ENCODE measurements around the gene CFAP300. TPM values are rescaled to one million over a fixed set of nuclear protein-coding genes. Genes with fewer than 3 reads are reported as not detected.

CFAP300 gene
- total RNA-seq, 1 donor from 2014 or later, result 2.3 TPM

DNA sequence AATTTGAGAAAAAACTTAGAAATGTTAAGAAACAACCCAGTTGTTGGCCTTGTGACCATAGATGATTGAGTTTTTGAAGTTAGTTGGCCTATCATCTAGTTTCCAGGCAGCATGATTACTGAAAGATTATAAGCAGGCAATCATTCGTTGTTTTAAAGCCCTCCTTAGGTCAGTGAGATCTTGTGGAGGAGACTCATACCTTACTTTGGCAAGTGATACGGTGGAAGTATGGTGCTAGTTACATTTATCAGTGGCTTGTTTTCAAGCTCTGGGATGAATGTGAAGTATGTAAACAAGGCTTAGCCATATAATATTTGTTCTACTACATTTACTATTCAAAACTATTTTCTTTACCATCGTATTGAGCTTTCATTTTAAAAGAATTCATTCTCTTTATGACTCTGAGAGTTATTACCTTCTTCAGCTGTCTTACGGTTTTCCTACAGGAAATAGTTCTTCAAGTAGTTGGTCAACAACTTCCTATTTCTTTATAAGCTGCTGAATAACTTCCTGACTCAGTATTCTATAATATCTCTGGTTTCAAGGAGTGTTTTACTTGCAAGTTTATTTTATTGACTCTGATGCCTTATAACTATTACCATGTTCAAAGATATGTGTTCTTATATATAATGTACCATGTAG lies 70.4 kb downstream of the CFAP300 start:
- Histone ChIP-seq H3K27me3 (peaks cover 4% of the 10 kb centered on the region), H3K27ac (no peak overlapping the region), H3K4me1 (peaks cover 43% of the 10 kb centered on the region), H3K4me3 (no peak overlapping the region), H3K36me3 (peaks cover 10% of the 10 kb centered on the region), H3K9me3 (no peaks in the 10 kb centered on the region)
- intact Hi-C loops (cut with DNase I), result no loop called here
- DNase-seq (no peak), ATAC-seq (no peak)
- TF ChIP-seq, protein P1, sequence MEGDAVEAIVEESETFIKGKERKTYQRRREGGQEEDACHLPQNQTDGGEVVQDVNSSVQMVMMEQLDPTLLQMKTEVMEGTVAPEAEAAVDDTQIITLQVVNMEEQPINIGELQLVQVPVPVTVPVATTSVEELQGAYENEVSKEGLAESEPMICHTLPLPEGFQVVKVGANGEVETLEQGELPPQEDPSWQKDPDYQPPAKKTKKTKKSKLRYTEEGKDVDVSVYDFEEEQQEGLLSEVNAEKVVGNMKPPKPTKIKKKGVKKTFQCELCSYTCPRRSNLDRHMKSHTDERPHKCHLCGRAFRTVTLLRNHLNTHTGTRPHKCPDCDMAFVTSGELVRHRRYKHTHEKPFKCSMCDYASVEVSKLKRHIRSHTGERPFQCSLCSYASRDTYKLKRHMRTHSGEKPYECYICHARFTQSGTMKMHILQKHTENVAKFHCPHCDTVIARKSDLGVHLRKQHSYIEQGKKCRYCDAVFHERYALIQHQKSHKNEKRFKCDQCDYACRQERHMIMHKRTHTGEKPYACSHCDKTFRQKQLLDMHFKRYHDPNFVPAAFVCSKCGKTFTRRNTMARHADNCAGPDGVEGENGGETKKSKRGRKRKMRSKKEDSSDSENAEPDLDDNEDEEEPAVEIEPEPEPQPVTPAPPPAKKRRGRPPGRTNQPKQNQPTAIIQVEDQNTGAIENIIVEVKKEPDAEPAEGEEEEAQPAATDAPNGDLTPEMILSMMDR (IDR thresholded peaks at IDR 0.05), result no peak

DNA sequence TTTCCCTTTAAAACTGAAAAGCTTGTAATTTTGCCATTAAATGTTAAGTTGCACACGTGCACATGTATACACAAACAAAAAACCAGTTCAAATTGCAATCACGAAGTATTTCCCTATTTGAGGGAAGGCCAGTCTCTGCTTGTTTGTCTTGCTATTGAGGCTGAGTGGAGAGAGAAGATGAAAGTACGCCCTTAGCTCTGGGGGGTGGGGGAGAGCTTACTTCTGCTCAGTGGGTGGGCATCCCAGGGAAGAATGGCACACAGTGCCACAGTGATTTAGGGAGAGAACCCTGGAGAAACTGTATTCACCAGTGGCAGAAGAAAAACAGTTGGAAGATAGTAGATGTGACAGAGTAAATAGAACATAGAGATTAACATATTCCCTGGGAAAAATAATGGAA lies 71.7 kb downstream of the CFAP300 start:
- no peak for DNase-seq
- ATAC-seq, result peak; percentile 74
- Histone ChIP-seq H3K36me3 (peaks cover 10% of the 10 kb centered on the region), H3K27ac (no peak overlapping the region), H3K27me3 (no peaks in the 10 kb centered on the region), H3K4me3 (no peak overlapping the region), H3K4me1 (peaks cover 43% of the 10 kb centered on the region), H3K9me3 (no peaks in the 10 kb centered on the region)
- intact Hi-C loops (cut with DNase I), result no loop called here
- TF ChIP-seq, protein P1 (IDR thresholded peaks at IDR 0.05), result no peak

DNA sequence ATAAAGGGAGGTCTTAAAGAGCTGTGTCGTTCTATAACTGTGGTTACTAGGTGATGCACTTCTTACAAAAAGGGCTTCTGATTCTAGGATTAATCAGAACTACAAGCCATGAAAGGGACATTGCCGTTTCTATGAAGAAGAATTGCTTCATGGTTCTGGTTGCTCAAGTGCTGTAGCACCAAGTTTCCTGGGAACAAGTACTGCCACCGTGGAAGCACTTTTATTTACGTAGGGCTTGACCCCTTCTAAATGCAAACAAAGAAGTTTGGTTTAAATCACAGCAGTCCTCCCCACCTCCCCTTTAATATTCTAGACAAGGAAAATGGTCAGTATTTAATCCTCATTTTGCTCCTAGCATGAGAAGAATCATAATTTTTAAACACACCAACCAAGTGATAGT lies 72.8 kb downstream of the CFAP300 start:
- H3K4me1 ChIP-seq, result peaks cover 37% of the 10 kb centered on the region
- TF ChIP-seq, protein P1 (IDR thresholded peaks at IDR 0.05), result no peak
- peak overlapping the region; percentile 27 for H3K27ac ChIP-seq
- no peak overlapping the region for H3K4me3 ChIP-seq
- peak; percentile 62 for ATAC-seq
- intact Hi-C loops (cut with DNase I), result no loop called here
- no peak for DNase-seq
- H3K27me3 ChIP-seq, result no peaks in the 10 kb centered on the region
- no peaks in the 10 kb centered on the region for H3K36me3 ChIP-seq
- no peaks in the 10 kb centered on the region for H3K9me3 ChIP-seq

DNA sequence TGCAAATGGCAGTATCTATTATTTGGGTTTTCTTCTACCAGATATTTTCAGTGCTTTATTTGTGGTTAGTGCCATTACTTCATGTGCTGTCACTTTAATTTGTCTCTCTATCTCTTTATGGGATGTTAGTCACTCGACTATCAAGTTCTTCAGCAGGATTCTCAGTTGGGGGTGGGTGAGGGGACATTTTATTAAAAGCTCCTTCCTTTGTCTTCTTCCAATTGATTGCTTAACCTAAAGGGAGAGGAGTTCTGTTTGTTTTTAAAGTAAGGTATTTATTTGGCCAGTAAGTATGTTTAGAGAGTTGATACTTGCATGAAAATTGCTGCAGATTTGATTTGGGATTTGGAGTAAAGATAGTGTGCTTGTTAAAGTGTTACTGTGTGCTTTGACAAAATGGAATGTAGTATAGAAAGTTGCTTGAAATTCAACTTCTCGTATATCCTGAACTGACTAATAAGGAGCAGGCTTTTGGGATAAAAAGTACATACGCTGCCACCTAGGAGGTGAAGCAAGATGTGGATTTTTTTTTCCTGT lies 73.3 kb downstream of the CFAP300 start:
- ATAC-seq (no peak), DNase-seq (no peak)
- TF ChIP-seq, protein P1 (IDR thresholded peaks at IDR 0.05), result no peak
- H3K27ac ChIP-seq, result no peak overlapping the region
- no peak overlapping the region for H3K4me3 ChIP-seq
- intact Hi-C loops (cut with DNase I), result no loop called here
- H3K36me3 ChIP-seq, result no peaks in the 10 kb centered on the region
- H3K27me3 ChIP-seq, result no peaks in the 10 kb centered on the region
- H3K9me3 ChIP-seq, result no peaks in the 10 kb centered on the region
- H3K4me1 ChIP-seq, result peaks cover 36% of the 10 kb centered on the region

DNA sequence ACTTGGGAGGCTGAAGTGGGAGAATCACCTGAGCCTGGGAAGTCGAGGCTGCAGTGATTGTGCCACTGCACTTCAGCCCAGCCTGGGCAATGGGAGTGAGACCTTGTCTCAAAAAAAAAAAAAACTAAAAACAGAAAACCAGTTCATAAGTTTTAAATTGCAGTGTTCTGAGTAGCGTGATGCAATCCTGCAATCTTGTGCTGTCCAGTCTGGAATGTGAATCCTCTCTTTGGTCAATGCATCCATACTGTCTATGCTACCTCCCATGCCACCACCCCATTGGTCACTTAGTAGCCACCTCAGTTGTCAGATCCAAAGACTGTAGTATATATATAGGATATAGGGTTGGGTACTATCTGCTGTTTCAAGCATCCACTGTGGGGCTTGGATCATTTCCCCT lies 74.1 kb downstream of the CFAP300 start:
- intact Hi-C loops (cut with DNase I), result no loop called here
- peaks cover 29% of the 10 kb centered on the region for H3K4me1 ChIP-seq
- no peaks in the 10 kb centered on the region for H3K9me3 ChIP-seq
- no peak for DNase-seq
- TF ChIP-seq, protein P1 (IDR thresholded peaks at IDR 0.05), result no peak
- ATAC-seq, result no peak
- no peak overlapping the region for H3K4me3 ChIP-seq
- H3K36me3 ChIP-seq, result no peaks in the 10 kb centered on the region
- H3K27me3 ChIP-seq, result no peaks in the 10 kb centered on the region
- no peak overlapping the region for H3K27ac ChIP-seq

Other genes with a start within 250 kb of the CFAP300 start
- 4.3 TPM for gene CEP126, start 132.4 kb upstream of the CFAP300 start, total RNA-seq
- gene ANGPTL5, start 130.9 kb upstream of the CFAP300 start, total RNA-seq, result 0.23 TPM
- gene YAP1, start 63.0 kb downstream of the CFAP300 start, total RNA-seq, result 127 TPM